ENCODE measurements around the gene CAMK2B.

The CAMK2B gene

GRCh38 chr7:44325201-44325671 lies at the start of gene CAMK2B:
Gene CAMK2B, minus strand, starts transcription at chr7:44325594. Its CDS starts 173 bp downstream, at chr7:44325421.
- H3K27me3 ChIP-seq (ENCODE audit: insufficient read depth, low read length) = peaks cover 59% of the 10 kb centered on the region
- H3K36me3 ChIP-seq (ENCODE audit: insufficient read depth, low read length) = no peaks in the 10 kb centered on the region
- no peaks in the 10 kb centered on the region for H3K9me3 ChIP-seq (ENCODE audit: low read length)
- peak within 1 kb of the TSS; percentile 51 for H2AFZ ChIP-seq (ENCODE audit: low read depth, low read length)
- H3K4me3 ChIP-seq (ENCODE audit: low read length) = peak within 1 kb of the TSS; percentile 44
- H3K4me1 ChIP-seq (ENCODE audit: insufficient read depth, low read length) = peaks cover 3% of the 10 kb centered on the region

GRCh38 chr7:44374007-44374763 lies 48.8 kb upstream of the CAMK2B start:
- Histone ChIP-seq H3K4me3 (ENCODE audit: low read length) (no peak overlapping the region), H3K27me3 (ENCODE audit: insufficient read depth, low read length) (no peaks in the 10 kb centered on the region), H3K4me1 (ENCODE audit: insufficient read depth, low read length) (no peaks in the 10 kb centered on the region), H2AFZ (ENCODE audit: low read depth, low read length) (no peak overlapping the region), H3K9me3 (ENCODE audit: low read length) (no peaks in the 10 kb centered on the region), H3K36me3 (ENCODE audit: insufficient read depth, low read length) (no peaks in the 10 kb centered on the region)

GRCh38 chr7:44373418-44373740 lies 48.0 kb upstream of the CAMK2B start:
- Histone ChIP-seq H3K9me3 (ENCODE audit: low read length) (no peaks in the 10 kb centered on the region), H2AFZ (ENCODE audit: low read depth, low read length) (no peak overlapping the region), H3K27me3 (ENCODE audit: insufficient read depth, low read length) (no peaks in the 10 kb centered on the region), H3K4me1 (ENCODE audit: insufficient read depth, low read length) (no peaks in the 10 kb centered on the region), H3K4me3 (ENCODE audit: low read length) (no peak overlapping the region), H3K36me3 (ENCODE audit: insufficient read depth, low read length) (no peaks in the 10 kb centered on the region)

- H2AFZ ChIP-seq (ENCODE audit: low read depth, low read length) = no peak overlapping the region
- H3K4me3 ChIP-seq (ENCODE audit: low read length) = no peak overlapping the region
- H3K9me3 ChIP-seq (ENCODE audit: low read length) = no peaks in the 10 kb centered on the region
- no peaks in the 10 kb centered on the region for H3K27me3 ChIP-seq (ENCODE audit: insufficient read depth, low read length)
- H3K36me3 ChIP-seq (ENCODE audit: insufficient read depth, low read length) = no peaks in the 10 kb centered on the region
- H3K4me1 ChIP-seq (ENCODE audit: insufficient read depth, low read length) = no peaks in the 10 kb centered on the region
Measured at GRCh38 chr7:44372560-44373417, 47.4 kb upstream of the CAMK2B start.

- Histone ChIP-seq H3K9me3 (ENCODE audit: low read length) (no peaks in the 10 kb centered on the region), H3K27me3 (ENCODE audit: insufficient read depth, low read length) (no peaks in the 10 kb centered on the region), H3K4me1 (ENCODE audit: insufficient read depth, low read length) (no peaks in the 10 kb centered on the region), H3K36me3 (ENCODE audit: insufficient read depth, low read length) (no peaks in the 10 kb centered on the region), H3K4me3 (ENCODE audit: low read length) (no peak overlapping the region), H2AFZ (ENCODE audit: low read depth, low read length) (no peak overlapping the region)
Measured at GRCh38 chr7:44368885-44369284, 43.5 kb upstream of the CAMK2B start.

GRCh38 chr7:44368455-44368854 lies 43.1 kb upstream of the CAMK2B start:
- no peaks in the 10 kb centered on the region for H3K4me1 ChIP-seq (ENCODE audit: insufficient read depth, low read length)
- H3K4me3 ChIP-seq (ENCODE audit: low read length) = no peak overlapping the region
- H2AFZ ChIP-seq (ENCODE audit: low read depth, low read length) = no peak overlapping the region
- no peaks in the 10 kb centered on the region for H3K27me3 ChIP-seq (ENCODE audit: insufficient read depth, low read length)
- no peaks in the 10 kb centered on the region for H3K36me3 ChIP-seq (ENCODE audit: insufficient read depth, low read length)
- H3K9me3 ChIP-seq (ENCODE audit: low read length) = no peaks in the 10 kb centered on the region

- Histone ChIP-seq H3K4me3 (ENCODE audit: low read length) (no peak overlapping the region), H2AFZ (ENCODE audit: low read depth, low read length) (no peak overlapping the region), H3K27me3 (ENCODE audit: insufficient read depth, low read length) (no peaks in the 10 kb centered on the region), H3K4me1 (ENCODE audit: insufficient read depth, low read length) (no peaks in the 10 kb centered on the region), H3K9me3 (ENCODE audit: low read length) (no peaks in the 10 kb centered on the region), H3K36me3 (ENCODE audit: insufficient read depth, low read length) (no peaks in the 10 kb centered on the region)
Measured at GRCh38 chr7:44367475-44368043, 42.2 kb upstream of the CAMK2B start.

GRCh38 chr7:44366986-44367385 lies 41.6 kb upstream of the CAMK2B start:
- Histone ChIP-seq H3K27me3 (ENCODE audit: insufficient read depth, low read length) (no peaks in the 10 kb centered on the region), H3K36me3 (ENCODE audit: insufficient read depth, low read length) (no peaks in the 10 kb centered on the region), H3K9me3 (ENCODE audit: low read length) (no peaks in the 10 kb centered on the region), H3K4me1 (ENCODE audit: insufficient read depth, low read length) (no peaks in the 10 kb centered on the region), H3K4me3 (ENCODE audit: low read length) (no peak overlapping the region), H2AFZ (ENCODE audit: low read depth, low read length) (no peak overlapping the region)

GRCh38 chr7:44353668-44354067 lies 28.3 kb upstream of the CAMK2B start:
- Histone ChIP-seq H3K9me3 (ENCODE audit: low read length) (no peaks in the 10 kb centered on the region), H3K36me3 (ENCODE audit: insufficient read depth, low read length) (no peaks in the 10 kb centered on the region), H3K27me3 (ENCODE audit: insufficient read depth, low read length) (no peaks in the 10 kb centered on the region), H2AFZ (ENCODE audit: low read depth, low read length) (no peak overlapping the region), H3K4me3 (ENCODE audit: low read length) (no peak overlapping the region), H3K4me1 (ENCODE audit: insufficient read depth, low read length) (no peaks in the 10 kb centered on the region)

- Histone ChIP-seq H3K4me3 (ENCODE audit: low read length) (no peak overlapping the region), H3K4me1 (ENCODE audit: insufficient read depth, low read length) (no peaks in the 10 kb centered on the region), H2AFZ (ENCODE audit: low read depth, low read length) (no peak overlapping the region), H3K36me3 (ENCODE audit: insufficient read depth, low read length) (no peaks in the 10 kb centered on the region), H3K9me3 (ENCODE audit: low read length) (no peaks in the 10 kb centered on the region), H3K27me3 (ENCODE audit: insufficient read depth, low read length) (peaks cover 5% of the 10 kb centered on the region)
Measured at GRCh38 chr7:44348851-44349781, 23.7 kb upstream of the CAMK2B start.

GRCh38 chr7:44348300-44348699 lies 22.9 kb upstream of the CAMK2B start:
- peaks cover 5% of the 10 kb centered on the region for H3K27me3 ChIP-seq (ENCODE audit: insufficient read depth, low read length)
- H2AFZ ChIP-seq (ENCODE audit: low read depth, low read length) = no peak overlapping the region
- no peak overlapping the region for H3K4me3 ChIP-seq (ENCODE audit: low read length)
- no peaks in the 10 kb centered on the region for H3K4me1 ChIP-seq (ENCODE audit: insufficient read depth, low read length)
- peaks cover under 1% of the 10 kb centered on the region for H3K9me3 ChIP-seq (ENCODE audit: low read length)
- no peaks in the 10 kb centered on the region for H3K36me3 ChIP-seq (ENCODE audit: insufficient read depth, low read length)

GRCh38 chr7:44347546-44348114 lies 22.2 kb upstream of the CAMK2B start:
- H3K36me3 ChIP-seq (ENCODE audit: insufficient read depth, low read length) = no peaks in the 10 kb centered on the region
- H3K4me1 ChIP-seq (ENCODE audit: insufficient read depth, low read length) = no peaks in the 10 kb centered on the region
- peaks cover 5% of the 10 kb centered on the region for H3K27me3 ChIP-seq (ENCODE audit: insufficient read depth, low read length)
- H2AFZ ChIP-seq (ENCODE audit: low read depth, low read length) = no peak overlapping the region
- H3K9me3 ChIP-seq (ENCODE audit: low read length) = peaks cover 3% of the 10 kb centered on the region
- H3K4me3 ChIP-seq (ENCODE audit: low read length) = no peak overlapping the region
